Fibroblast of mammary gland (primary cell): ENCODE measurements around the gene KHDRBS2.

ENCODE experiments used
- DNase-seq: peaks from one replicate; pipeline ENCODE4 v3.0.0-alpha.2; 2010; ENCODE audit warnings: low read depth
- H3K4me3 ChIP-seq: 2 replicates; pipeline ENCODE4 v1.5.1; 2011; ENCODE audit warnings: low read depth, mild to moderate bottlenecking, low read length, moderate library complexity; ENCODE audit not compliant: control insufficient read depth
- CTCF ChIP-seq: conservative IDR thresholded peaks from 2 replicates; pipeline ENCODE4 v1.5.1; 2011; ENCODE audit warnings: low read depth, low read length, inconsistent platforms; ENCODE audit not compliant: control insufficient read depth, insufficient read depth

Gene KHDRBS2

GRCh38 chr6:61951586-61951985 is 334.4 kb downstream of the KHDRBS2 start:
- no peak overlapping the region for H3K4me3 ChIP-seq
- no peak for DNase-seq
- TF ChIP-seq CTCF = no peak

GRCh38 chr6:61950811-61951210 is 335.2 kb downstream of the KHDRBS2 start:
- no peak for TF ChIP-seq CTCF
- DNase-seq = no peak
- no peak overlapping the region for H3K4me3 ChIP-seq

GRCh38 chr6:61949971-61950370 is 336.1 kb downstream of the KHDRBS2 start:
- H3K4me3 ChIP-seq = no peak overlapping the region
- no peak for DNase-seq
- TF ChIP-seq CTCF = no peak

GRCh38 chr6:61949161-61949560 is 336.9 kb downstream of the KHDRBS2 start:
- TF ChIP-seq CTCF = no peak
- no peak for DNase-seq
- no peak overlapping the region for H3K4me3 ChIP-seq

GRCh38 chr6:61947311-61947947 is 338.6 kb downstream of the KHDRBS2 start:
- H3K4me3 ChIP-seq = no peak overlapping the region
- TF ChIP-seq CTCF = no peak
- DNase-seq = no peak

- TF ChIP-seq CTCF = no peak
- no peak for DNase-seq
- H3K4me3 ChIP-seq = no peak overlapping the region
Observed at GRCh38 chr6:61940919-61941318, 345.1 kb downstream of the KHDRBS2 start.
